KMS-11 (cell line): ENCODE measurements around the gene COQ9.

Experiments
- H2AFZ ChIP-seq: fragments of 200-600 bp; sonication (generic); 2 replicates; pipeline ENCODE4 v1.6.1; 2016; ENCODE audit warnings: antibody characterized with exemption, mixed run types, low read depth
- H3K27ac ChIP-seq: fragments of 200-600 bp; sonication (generic); 2 replicates; pipeline ENCODE4 v1.6.1; 2016; ENCODE audit warnings: mild to moderate bottlenecking, mixed run types
- H3K27me3 ChIP-seq: fragments of 200-600 bp; sonication (generic); 2 replicates; pipeline ENCODE4 v1.6.1; 2017; ENCODE audit warnings: mild to moderate bottlenecking, low read depth, mixed run types, moderate library complexity; ENCODE audit not compliant: insufficient read depth
- H3K36me3 ChIP-seq: fragments of 200-600 bp; sonication (generic); 2 replicates; pipeline ENCODE4 v1.6.1; 2017; ENCODE audit warnings: mild to moderate bottlenecking, mixed run types; ENCODE audit not compliant: insufficient read depth
- H3K4me1 ChIP-seq: fragments of 200-600 bp; sonication (generic); 2 replicates; pipeline ENCODE4 v1.6.1; 2016; ENCODE audit warnings: mild to moderate bottlenecking, low read depth, mixed run types; ENCODE audit not compliant: poor library complexity, severe bottlenecking
- H3K4me2 ChIP-seq: fragments of 200-600 bp; sonication (generic); 2 replicates; pipeline ENCODE4 v1.7.0; 2016; ENCODE audit warnings: mild to moderate bottlenecking, mixed run types
- H3K4me3 ChIP-seq: fragments of 200-600 bp; sonication (generic); IDR thresholded peaks from 2 replicates; pipeline ENCODE4 v1.6.1; 2017; ENCODE audit warnings: low read depth, low read length, mixed read lengths; ENCODE audit not compliant: insufficient read depth
- H3K79me2 ChIP-seq: fragments of 200-600 bp; sonication (generic); 2 replicates; pipeline ENCODE4 v1.6.1; 2016; ENCODE audit warnings: low read depth, mixed run types; ENCODE audit not compliant: insufficient read depth
- H3K9ac ChIP-seq: fragments of 200-600 bp; sonication (generic); 2 replicates; pipeline ENCODE4 v1.6.1; 2016; ENCODE audit warnings: mild to moderate bottlenecking, mixed run types
- H4K20me1 ChIP-seq: fragments of 200-600 bp; sonication (generic); 2 replicates; pipeline ENCODE4 v1.6.1; 2016; ENCODE audit warnings: mild to moderate bottlenecking, mixed run types; ENCODE audit not compliant: insufficient read depth
- CTCF ChIP-seq: fragments of 200-600 bp; sonication (generic); conservative IDR thresholded peaks from 2 replicates; pipeline ENCODE4 v1.6.1; 2017; ENCODE audit warnings: low read depth, mild to moderate bottlenecking, antibody characterized with exemption, low read length, moderate library complexity, mixed read lengths

Gene COQ9

GRCh38 chr16:57479205-57479975 is 32.1 kb downstream of the COQ9 start:
- no peak overlapping the region for H3K9ac ChIP-seq
- H3K79me2 ChIP-seq: no peaks in the 10 kb centered on the region
- H3K4me2 ChIP-seq: no peak overlapping the region
- TF ChIP-seq CTCF: no peak
- H3K4me1 ChIP-seq: peaks cover 13% of the 10 kb centered on the region
- H3K36me3 ChIP-seq: no peaks in the 10 kb centered on the region
- no peaks in the 10 kb centered on the region for H3K27me3 ChIP-seq
- no peaks in the 10 kb centered on the region for H4K20me1 ChIP-seq
- H3K27ac ChIP-seq: no peak overlapping the region
- H3K4me3 ChIP-seq: no peak overlapping the region
- H2AFZ ChIP-seq: no peak overlapping the region

GRCh38 chr16:57479976-57480753 is 32.9 kb downstream of the COQ9 start:
- Histone ChIP-seq H3K9ac (no peak overlapping the region), H3K27ac (no peak overlapping the region), H3K36me3 (no peaks in the 10 kb centered on the region), H2AFZ (no peak overlapping the region), H3K4me1 (peaks cover 13% of the 10 kb centered on the region), H3K79me2 (no peaks in the 10 kb centered on the region), H3K27me3 (no peaks in the 10 kb centered on the region), H4K20me1 (no peaks in the 10 kb centered on the region), H3K4me2 (no peak overlapping the region), H3K4me3 (no peak overlapping the region)
- no peak for TF ChIP-seq CTCF

- H3K4me2 ChIP-seq: no peak overlapping the region
- no peaks in the 10 kb centered on the region for H3K79me2 ChIP-seq
- no peaks in the 10 kb centered on the region for H3K36me3 ChIP-seq
- no peak overlapping the region for H2AFZ ChIP-seq
- H3K4me1 ChIP-seq: peaks cover 16% of the 10 kb centered on the region
- no peaks in the 10 kb centered on the region for H4K20me1 ChIP-seq
- H3K27ac ChIP-seq: no peak overlapping the region
- no peak overlapping the region for H3K4me3 ChIP-seq
- H3K27me3 ChIP-seq: no peaks in the 10 kb centered on the region
- H3K9ac ChIP-seq: no peak overlapping the region
- TF ChIP-seq CTCF: no peak
Measured at GRCh38 chr16:57480754-57481230, 33.5 kb downstream of the COQ9 start.

GRCh38 chr16:57481421-57481820 is 34.1 kb downstream of the COQ9 start:
- no peak for TF ChIP-seq CTCF
- Histone ChIP-seq H3K9ac (no peak overlapping the region), H3K27ac (no peak overlapping the region), H3K36me3 (no peaks in the 10 kb centered on the region), H3K4me2 (no peak overlapping the region), H4K20me1 (no peaks in the 10 kb centered on the region), H3K4me1 (peaks cover 11% of the 10 kb centered on the region), H2AFZ (no peak overlapping the region), H3K79me2 (no peaks in the 10 kb centered on the region), H3K27me3 (no peaks in the 10 kb centered on the region), H3K4me3 (no peak overlapping the region)
